GM18502 (cell line): ENCODE results near the gene SPTSSA.
A peak's percentile ranks its signal among the peaks of the same experiment; 100 is the strongest.
"Not testable (repeated sequence)": the region's sequence is repeated elsewhere in the genome, so short reads cannot be mapped to it uniquely, and the experiment has no call there.

Experiments
- ATAC-seq: cut with Tn5 transposase; IDR thresholded peaks from one replicate; pipeline ENCODE4 v1.9.1; 2021; ENCODE audit warnings: mild to moderate bottlenecking; ENCODE audit not compliant: unreplicated experiment, poor library complexity

Gene SPTSSA, protein sequence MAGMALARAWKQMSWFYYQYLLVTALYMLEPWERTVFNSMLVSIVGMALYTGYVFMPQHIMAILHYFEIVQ

GRCh38 chr14:34462132-34462893 is at the start of gene SPTSSA:
Gene SPTSSA, minus strand, starts transcription at chr14:34462240. Its CDS starts 33 bp downstream, at chr14:34462207.
- peak; percentile 90 for ATAC-seq

DNA sequence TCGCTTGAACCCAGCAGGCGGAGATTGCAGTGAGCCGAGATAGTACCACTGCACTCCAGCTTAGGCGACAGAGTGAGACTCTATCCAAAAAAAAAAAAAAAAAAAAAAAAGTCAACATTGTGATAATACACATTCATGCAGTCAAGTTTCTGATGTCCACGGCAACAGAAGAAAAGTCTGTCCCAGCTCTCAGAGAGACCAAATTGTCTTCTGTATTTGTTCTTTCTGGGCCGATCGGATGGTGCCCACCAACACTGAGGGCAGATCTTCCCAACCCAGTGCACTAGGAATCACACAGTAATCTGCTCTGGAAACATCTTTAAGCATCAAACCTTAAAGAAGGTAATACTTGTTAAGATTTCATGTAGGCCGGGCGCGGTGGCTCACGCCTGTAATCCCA is 45.8 kb upstream of the SPTSSA start:
- ATAC-seq = no peak

DNA sequence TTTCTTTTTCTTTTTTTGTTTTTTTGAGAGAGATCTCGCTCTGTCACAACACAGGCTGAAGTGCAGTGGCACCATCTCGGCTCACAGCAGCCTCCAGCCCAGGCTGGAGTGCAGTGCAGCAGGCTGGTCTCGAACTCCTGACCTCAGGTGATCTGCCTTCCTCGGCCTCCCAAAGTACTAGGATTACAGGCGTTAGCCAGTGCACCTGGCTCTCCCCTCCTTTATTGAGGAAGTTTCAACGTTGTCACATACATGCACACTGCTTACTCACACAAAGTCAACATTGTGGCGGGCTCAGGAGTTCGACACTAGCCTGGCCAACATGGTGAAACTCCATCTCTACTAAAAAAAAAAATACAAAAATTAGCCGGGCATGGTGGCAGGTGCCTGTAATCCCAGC is 45.4 kb upstream of the SPTSSA start:
- no peak for ATAC-seq

DNA sequence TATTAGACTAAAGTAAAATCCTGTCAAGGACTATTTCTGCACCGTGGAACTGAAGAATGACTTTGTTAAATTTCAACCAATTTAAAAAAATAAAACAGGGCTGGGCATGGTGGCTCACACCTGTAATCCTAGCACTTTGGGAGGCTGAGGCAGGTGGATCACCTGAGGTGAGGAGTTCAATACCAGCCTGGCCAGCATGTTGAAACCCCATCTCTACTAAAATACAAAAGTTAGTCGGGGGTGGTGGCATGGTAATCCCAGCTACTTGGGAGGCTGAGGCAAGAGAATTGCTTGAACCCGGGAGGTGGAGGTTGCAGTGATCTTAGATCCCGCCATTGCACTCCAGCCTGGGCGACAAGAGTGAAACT is 43.1 kb upstream of the SPTSSA start:
- not testable (repeated sequence) for ATAC-seq

DNA sequence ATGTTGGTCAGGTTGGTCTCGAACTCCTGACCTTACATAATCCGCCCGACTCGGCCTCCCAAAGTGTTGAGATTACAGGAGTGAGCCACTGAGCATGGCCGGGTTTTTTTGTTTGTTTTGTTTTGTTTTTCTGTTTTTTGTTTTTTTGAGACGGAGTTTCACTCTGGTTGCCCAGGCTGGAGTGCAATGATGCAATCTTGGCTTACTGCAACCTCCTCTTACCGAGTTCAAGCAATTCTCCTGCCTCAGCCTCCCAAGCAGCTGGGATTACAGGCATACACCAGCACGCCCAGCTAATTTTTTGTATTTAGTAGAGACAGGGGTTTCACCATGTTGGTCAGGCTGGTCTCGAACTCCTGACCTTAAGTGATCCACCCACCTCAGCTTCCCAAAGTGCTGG is 42.0 kb upstream of the SPTSSA start:
- not testable (repeated sequence) for ATAC-seq

DNA sequence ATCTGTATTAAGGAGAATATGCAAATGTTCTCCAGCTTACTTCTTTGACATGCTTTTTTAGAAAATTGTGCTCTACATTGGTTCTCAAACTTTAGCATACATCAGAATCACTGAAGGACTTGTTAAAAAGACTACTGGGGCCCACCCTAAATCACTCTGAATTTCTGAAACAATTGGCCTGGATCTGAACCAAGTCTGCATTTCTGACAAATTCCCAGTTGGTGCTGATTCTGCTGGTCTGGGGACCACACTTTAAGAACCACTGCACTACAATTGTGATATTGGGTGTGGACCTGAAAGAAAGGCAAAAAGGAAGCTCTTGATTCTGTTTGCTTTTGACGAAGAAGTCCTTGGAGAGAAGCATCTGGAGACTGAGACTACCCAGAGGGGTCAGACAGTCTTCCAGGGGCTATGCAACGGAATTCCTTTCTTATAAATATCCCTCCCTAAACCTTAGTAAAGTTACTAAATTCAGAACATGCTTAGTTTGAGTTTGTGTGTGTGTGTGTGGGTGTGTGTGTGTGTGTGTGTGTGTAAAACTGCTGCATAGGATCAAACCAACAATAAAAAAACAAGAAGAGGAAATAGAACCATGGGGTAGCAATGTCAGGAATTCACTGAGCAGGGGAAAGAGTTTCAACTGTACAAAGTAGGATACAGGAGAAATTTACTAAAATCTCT is 40.6 kb upstream of the SPTSSA start:
- no peak for ATAC-seq

- no peak for ATAC-seq
Measured at GRCh38 chr14:34502001-34502400, 40.0 kb upstream of the SPTSSA start.

- no peak for ATAC-seq
Measured at GRCh38 chr14:34501004-34501580, 39.1 kb upstream of the SPTSSA start.

GRCh38 chr14:34498684-34499412 is 36.8 kb upstream of the SPTSSA start:
- no peak for ATAC-seq

- ATAC-seq = no peak
Measured at GRCh38 chr14:34496679-34497513, 34.9 kb upstream of the SPTSSA start.

- ATAC-seq = no peak
Measured at GRCh38 chr14:34496007-34496678, 34.1 kb upstream of the SPTSSA start.

GRCh38 chr14:34489324-34489723 is 27.3 kb upstream of the SPTSSA start:
- no peak for ATAC-seq

GRCh38 chr14:34488528-34488927 is 26.5 kb upstream of the SPTSSA start:
- no peak for ATAC-seq

- ATAC-seq = no peak
Measured at GRCh38 chr14:34484726-34485125, 22.7 kb upstream of the SPTSSA start.

DNA sequence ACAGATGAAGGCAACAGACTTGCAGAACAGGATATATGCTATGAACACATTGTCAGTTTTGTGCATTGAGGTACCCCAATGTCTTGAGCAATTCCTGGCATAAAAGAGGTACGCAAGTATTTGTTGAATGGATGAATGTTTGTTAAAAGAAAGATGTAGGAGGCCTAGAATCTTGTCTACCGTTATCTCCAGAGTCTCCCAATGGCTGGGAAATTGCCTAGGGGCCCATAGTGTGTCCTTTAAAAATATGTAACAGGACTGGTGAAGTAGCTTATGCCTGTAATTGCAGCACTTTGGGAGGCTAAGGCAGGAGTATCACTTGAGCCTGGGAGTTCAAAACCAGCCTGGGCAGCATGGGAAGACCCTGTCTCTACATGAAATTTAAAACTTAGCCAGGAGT is 20.4 kb upstream of the SPTSSA start:
- no peak for ATAC-seq

- ATAC-seq = no peak
Measured at GRCh38 chr14:34479694-34480093, 17.7 kb upstream of the SPTSSA start.

- no peak for ATAC-seq
Measured at GRCh38 chr14:34478261-34478660, 16.2 kb upstream of the SPTSSA start.

DNA sequence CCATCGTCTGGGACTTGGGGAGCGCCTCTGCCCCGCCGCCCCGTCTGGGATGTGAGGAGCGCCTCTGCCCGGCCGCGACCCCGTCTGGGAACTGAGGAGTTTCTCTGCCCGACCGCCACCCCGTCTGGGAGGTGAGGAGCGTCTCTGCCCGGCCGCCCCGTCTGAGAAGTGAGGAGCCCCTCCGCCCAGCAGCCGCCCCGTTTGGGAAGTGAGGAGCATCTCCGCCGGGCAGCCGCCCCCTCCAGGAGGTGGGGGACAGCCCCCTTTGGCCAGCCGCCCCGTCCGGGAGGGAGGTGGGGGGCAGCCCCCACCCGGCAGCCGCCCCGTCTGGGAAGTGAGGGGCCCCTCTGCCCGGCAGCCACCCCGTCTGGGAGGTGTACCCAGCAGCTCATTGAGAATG is 14.0 kb upstream of the SPTSSA start:
- ATAC-seq = not testable (repeated sequence)

DNA sequence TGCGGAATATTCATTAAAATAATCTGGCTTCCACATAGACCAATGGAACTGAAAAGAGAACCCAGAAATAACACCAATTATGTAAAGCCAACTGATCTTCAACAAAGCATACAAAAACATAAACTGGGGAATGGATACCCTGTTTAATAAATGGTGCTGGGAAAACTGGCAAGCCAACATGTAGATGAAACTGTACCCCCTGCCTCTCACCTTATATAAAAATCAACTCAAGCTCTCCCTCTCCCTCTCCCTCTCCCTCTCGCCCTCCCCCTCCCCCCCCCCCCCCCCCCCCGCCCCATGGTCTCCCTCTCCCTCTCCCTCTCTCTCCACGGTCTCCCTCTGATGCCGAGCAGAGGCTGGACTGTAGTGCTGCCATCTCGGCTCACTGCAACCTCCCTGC is 13.1 kb upstream of the SPTSSA start:
- ATAC-seq = no peak
